GM19043 (cell line): ENCODE measurements around the gene CAMK2B.

Experiments
- ATAC-seq: cut with Tn5 transposase; IDR thresholded peaks from one replicate; pipeline ENCODE4 v1.9.1; 2021; ENCODE audit warnings: low read depth; ENCODE audit not compliant: unreplicated experiment

CAMK2B gene

GRCh38 chr7:44277391-44277790 is 48.0 kb downstream of the CAMK2B start:
- ATAC-seq, result no peak

- no peak for ATAC-seq
Measured at GRCh38 chr7:44276571-44277221, 48.7 kb downstream of the CAMK2B start.

- ATAC-seq, result no peak
Measured at GRCh38 chr7:44275957-44276570, 49.3 kb downstream of the CAMK2B start.

DNA sequence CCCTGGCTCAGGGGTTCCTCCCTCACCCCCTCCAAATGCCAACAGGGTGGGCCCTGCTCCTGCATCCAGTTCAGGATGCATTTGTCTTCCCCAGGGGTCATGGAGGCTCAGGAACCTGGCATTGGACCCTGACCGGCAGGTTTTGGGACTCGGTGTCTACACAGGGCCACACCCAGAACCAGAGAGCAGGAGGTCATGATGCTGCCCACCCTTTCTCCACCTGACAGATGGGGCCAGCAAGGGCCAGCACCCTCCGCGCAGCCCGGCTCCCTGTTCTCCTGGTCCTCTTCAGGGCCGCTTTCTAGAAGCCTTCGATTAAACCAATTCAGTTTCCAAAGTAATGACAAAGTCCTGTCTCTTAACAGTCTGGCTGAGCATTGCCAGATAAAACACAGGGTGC is 50.2 kb downstream of the CAMK2B start:
- no peak for ATAC-seq

DNA sequence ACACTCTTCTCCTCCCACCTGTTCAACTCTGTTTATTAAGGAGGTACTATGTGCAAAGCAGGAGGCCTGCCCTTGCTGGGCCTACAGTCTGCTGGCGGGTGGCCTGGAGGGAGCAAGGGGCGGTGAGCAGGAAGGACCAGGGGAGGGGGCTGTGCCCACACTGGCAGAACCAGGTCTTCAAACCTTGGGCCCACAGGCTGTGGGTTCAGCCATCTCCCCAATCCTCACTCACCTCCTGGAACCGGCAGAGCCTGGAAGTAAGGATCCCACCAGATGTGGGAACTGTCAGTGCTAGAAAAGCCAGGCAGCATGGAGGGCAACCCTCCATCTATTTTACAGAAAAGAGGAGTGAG is 50.8 kb downstream of the CAMK2B start:
- ATAC-seq, result no peak

DNA sequence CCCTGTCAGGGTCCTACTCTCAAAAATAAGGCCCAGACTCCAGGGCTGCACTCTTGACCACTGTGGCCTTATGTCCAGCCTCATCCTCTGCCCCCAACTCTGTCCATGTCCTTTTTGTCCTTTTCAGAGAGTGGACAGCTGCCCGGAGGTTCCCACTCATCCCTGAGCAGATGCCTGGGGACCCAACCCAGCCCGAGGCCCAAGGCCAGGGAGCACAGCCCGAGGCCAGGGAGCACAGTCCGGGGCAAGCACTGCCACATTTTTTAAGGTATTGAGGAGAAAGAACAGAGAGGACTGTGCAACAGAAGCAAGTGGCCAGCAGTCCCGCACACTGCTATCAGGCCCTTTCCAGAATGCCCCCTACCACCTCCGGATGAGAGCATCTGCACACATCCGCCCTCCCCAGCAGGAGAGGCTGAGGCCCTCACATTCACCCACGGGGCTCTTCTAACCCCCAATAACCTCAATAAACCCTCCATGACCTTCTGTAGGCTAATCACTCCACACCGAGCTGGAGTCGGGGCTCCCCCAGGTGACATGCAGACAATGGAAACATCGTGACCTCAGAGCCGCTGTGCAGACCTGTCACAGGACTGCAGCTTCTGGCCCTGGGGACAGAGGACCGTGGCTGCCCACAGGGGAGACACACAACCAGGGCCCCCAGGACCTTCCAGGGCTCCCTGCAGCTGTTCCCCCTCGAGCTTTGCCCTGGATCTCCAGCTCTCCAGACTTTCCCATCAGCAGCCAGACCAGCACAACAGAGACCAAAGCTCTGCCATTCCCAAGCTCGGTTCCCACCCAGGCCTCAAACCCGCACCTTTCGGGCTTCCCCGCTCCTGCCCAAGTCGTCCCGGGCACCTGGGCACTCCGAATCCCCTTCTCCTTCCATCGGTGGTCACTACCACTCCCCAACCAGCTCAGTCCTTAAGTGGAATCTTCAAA is 51.4 kb downstream of the CAMK2B start:
- ATAC-seq, result no peak

DNA sequence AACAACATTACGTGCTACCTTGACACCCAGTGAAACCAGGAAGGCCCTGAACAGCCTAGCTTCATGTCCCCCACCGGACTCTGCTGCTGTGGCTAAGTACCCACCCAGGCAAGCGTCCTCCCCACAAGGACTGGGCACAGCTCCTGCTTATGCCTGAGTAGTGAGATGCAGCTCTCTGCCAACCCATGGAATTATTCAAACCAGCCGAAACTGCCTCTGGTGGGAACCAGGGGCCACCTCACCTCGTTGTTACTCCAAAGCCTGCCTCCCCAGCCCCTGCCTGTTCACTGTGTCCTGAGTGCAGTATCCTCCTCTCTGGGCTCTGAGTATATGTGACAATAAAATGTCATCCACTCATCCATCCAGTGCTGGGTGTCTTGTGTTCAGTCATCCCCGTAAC is 52.4 kb downstream of the CAMK2B start:
- ATAC-seq, result no peak

GRCh38 chr7:44272456-44272855 is 52.9 kb downstream of the CAMK2B start:
- no peak for ATAC-seq

- ATAC-seq, result no peak
Measured at GRCh38 chr7:44269943-44270493, 55.4 kb downstream of the CAMK2B start.

GRCh38 chr7:44269417-44269816 is 56.0 kb downstream of the CAMK2B start:
- ATAC-seq, result no peak

GRCh38 chr7:44268671-44269070 is 56.7 kb downstream of the CAMK2B start:
- no peak for ATAC-seq

DNA sequence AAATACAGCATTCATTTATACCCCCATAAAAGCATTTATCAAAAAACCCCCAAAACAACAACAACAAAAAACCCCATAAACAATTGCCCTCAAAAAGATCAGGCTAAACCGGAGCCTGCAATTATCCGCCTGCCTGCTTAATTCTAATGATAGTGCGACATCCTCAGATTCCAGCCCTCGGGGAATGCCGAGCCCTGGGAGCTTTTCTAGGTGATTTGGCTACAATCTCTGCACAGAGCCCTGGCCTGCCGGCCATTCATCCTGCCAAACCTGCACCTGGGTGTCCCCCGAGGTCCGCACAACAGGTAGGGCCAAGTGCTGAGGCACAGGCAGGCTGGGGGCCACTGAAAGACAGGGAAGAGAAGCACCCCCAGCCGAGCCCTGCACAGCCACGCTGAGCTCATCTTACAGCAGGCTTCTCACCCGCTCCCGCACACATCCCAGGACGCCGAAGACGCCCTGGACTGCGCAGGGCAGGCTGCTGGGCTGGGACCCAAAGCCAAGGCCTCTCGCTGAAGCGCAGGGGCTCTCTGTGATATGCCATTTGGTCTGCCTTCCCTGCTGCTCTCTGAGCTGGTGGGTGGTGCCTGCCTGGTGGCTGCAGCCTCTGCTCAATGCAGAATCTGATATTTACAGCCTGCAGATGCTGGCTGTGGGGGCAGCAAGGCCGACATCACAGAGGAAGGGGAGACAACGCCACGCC is 57.5 kb downstream of the CAMK2B start:
- no peak for ATAC-seq

DNA sequence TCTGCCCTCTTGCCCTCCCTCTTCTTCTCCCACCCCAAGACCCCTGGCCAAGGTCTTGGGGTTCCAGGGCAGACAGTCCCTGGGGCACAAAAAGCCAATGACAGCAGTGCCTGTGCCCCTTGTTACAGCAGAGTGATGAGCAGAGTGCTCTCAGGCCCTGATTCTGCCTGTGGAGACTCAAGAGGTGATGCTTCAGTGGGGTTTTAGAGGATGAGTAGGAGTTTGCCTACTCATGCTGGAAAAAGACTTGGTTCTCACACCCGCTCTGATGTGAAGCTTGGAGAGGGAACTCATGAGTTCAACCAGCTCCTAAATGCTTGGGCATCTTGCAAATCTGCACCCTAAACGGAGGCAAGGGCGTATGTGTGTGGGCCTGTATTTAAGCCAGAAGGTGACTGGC is 58.2 kb downstream of the CAMK2B start:
- ATAC-seq, result no peak

GRCh38 chr7:44266526-44266925 is 58.9 kb downstream of the CAMK2B start:
- ATAC-seq, result no peak

GRCh38 chr7:44265728-44266127 is 59.7 kb downstream of the CAMK2B start:
- no peak for ATAC-seq

GRCh38 chr7:44264221-44264931 is 61.0 kb downstream of the CAMK2B start:
- no peak for ATAC-seq

DNA sequence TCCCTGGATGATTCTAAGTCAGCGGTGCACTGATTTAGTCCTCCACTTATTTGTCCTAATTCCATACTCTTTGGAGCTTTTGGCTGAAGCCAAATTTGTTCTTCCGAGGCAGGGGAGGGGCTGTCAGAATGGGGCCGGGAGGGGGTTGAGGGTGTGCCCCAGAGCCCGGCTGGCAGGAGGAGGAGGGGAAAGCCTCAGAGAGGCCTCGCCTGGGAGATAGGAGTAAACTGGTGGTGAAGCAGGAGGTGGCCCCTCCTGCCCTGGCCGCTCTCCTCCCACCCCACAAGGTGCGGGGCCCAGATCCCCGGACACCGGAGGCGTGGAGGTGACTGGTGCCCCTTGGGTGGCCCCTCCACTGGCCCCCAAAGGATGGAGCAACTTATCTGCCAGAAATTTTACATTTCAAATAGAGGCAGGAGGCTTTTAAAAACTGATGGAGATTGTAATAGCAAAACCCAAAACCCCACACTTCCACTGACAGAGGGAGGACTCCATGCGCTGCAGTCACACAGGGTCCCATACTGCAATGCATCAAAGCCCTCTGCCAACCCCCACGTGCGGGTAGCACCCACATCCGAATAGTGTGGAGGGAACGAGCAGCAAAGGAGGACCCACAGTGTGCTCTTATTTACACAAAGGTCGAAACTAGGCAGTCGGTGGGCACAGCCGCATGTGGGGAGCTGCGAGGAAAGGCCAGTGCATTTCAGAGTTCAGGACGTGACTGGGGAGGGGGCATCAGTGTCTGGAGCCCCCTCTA is 61.9 kb downstream of the CAMK2B start:
- no peak for ATAC-seq

GRCh38 chr7:44262031-44262430 is 63.4 kb downstream of the CAMK2B start:
- no peak for ATAC-seq

DNA sequence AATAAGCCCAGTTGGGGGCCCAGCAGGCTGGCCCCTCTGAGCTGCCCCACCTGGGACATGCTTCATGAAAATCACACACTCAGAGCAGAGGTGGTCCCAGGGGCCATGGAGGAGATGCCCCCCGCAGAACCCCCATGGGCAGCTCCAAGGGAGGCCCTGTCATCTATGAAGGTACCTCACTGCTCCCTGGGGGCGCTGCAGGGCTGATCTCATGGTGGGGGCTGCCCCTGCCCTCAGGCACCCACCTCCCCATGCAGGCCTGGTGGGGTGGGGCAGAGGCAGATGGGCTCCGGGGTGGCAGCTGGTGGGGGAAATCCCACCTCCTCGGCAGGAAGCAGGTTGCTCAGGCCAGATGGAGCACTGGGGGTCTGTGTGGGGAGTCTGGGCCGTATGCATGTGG is 64.2 kb downstream of the CAMK2B start:
- no peak for ATAC-seq
